Measurements from ENCODE around the gene TMCC2. TPM values are rescaled to one million over a fixed set of nuclear protein-coding genes. Genes with fewer than 3 reads are reported as not detected.

Gene TMCC2
- total and polyA plus RNA-seq, 2 experiments from 2014 or later, result 2.6 to 9.9 TPM

- TF ChIP-seq, protein P1, sequence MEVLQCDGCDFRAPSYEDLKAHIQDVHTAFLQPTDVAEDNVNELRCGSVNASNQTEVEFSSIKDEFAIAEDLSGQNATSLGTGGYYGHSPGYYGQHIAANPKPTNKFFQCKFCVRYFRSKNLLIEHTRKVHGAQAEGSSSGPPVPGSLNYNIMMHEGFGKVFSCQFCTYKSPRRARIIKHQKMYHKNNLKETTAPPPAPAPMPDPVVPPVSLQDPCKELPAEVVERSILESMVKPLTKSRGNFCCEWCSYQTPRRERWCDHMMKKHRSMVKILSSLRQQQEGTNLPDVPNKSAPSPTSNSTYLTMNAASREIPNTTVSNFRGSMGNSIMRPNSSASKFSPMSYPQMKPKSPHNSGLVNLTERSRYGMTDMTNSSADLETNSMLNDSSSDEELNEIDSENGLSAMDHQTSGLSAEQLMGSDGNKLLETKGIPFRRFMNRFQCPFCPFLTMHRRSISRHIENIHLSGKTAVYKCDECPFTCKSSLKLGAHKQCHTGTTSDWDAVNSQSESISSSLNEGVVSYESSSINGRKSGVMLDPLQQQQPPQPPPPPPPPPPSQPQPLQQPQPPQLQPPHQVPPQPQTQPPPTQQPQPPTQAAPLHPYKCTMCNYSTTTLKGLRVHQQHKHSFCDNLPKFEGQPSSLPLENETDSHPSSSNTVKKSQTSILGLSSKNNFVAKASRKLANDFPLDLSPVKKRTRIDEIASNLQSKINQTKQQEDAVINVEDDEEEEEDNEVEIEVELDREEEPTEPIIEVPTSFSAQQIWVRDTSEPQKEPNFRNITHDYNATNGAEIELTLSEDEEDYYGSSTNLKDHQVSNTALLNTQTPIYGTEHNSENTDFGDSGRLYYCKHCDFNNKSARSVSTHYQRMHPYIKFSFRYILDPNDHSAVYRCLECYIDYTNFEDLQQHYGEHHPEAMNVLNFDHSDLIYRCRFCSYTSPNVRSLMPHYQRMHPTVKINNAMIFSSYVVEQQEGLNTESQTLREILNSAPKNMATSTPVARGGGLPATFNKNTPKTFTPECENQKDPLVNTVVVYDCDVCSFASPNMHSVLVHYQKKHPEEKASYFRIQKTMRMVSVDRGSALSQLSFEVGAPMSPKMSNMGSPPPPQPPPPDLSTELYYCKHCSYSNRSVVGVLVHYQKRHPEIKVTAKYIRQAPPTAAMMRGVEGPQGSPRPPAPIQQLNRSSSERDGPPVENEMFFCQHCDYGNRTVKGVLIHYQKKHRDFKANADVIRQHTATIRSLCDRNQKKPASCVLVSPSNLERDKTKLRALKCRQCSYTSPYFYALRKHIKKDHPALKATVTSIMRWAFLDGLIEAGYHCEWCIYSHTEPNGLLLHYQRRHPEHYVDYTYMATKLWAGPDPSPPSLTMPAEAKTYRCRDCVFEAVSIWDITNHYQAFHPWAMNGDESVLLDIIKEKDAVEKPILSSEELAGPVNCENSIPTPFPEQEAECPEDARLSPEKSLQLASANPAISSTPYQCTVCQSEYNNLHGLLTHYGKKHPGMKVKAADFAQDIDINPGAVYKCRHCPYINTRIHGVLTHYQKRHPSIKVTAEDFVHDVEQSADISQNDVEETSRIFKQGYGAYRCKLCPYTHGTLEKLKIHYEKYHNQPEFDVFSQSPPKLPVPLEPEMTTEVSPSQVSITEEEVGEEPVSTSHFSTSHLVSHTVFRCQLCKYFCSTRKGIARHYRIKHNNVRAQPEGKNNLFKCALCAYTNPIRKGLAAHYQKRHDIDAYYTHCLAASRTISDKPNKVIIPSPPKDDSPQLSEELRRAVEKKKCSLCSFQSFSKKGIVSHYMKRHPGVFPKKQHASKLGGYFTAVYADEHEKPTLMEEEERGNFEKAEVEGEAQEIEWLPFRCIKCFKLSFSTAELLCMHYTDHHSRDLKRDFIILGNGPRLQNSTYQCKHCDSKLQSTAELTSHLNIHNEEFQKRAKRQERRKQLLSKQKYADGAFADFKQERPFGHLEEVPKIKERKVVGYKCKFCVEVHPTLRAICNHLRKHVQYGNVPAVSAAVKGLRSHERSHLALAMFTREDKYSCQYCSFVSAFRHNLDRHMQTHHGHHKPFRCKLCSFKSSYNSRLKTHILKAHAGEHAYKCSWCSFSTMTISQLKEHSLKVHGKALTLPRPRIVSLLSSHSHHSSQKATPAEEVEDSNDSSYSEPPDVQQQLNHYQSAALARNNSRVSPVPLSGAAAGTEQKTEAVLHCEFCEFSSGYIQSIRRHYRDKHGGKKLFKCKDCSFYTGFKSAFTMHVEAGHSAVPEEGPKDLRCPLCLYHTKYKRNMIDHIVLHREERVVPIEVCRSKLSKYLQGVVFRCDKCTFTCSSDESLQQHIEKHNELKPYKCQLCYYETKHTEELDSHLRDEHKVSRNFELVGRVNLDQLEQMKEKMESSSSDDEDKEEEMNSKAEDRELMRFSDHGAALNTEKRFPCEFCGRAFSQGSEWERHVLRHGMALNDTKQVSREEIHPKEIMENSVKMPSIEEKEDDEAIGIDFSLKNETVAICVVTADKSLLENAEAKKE (CRISPR knock-in tag; IDR thresholded peaks at IDR 0.05), result 0 out of 2 replicates have a peak, but pooled peaks have one; percentile 5
- no peak for TF ChIP-seq EZH2 (IDR thresholded peaks at IDR 0.05; ENCODE audit: low read depth, unreplicated experiment)
Measured at GRCh38 chr1:205284420-205285144, 56.8 kb downstream of the TMCC2 start (continued).

DNA sequence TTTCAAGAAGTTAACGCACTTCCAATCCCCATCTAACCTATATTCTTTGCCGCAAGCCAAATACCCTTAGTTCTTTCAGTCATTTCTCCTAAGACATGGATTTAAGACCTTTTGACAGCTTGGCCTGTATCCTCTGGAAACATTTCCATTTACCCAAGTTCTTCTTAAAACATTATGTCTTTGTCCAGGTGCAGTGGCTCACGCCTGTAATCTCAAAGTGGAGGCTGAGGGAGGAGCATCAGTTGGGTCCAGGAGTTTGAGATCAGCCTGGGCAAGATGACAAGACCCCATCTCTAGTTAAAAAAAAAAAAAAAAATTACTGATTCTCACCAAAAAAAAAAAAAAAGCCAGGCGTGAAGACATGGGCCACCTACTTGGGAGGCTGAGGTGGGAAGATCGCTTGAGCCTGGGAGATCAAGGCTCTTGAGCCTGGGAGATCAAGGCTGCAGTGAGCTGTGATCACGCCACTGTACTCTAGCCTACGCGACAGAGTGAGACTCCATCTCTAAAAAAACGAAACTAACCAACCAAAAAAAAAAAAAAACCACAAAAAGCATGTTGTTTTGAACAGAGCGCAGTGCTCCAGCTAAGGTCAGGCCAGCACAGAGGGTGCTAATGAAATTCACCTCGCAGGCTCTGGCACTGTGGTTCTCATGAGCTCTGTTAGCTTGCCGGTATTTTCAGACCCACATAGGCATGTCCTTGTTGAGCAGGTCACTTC is 57.8 kb downstream of the TMCC2 start:
- ATAC-seq (no peak), DNase-seq (ENCODE audit: low spot score) (no peak)
- Histone ChIP-seq H4K20me1 (replicated peaks; ENCODE audit: insufficient read depth) (no peaks in the 10 kb centered on the region), H3K4me3 (no peak overlapping the region), H3K4me1 (ENCODE audit: insufficient read depth) (peaks cover 41% of the 10 kb centered on the region), H3K27me3 (ENCODE audit: insufficient read depth) (no peaks in the 10 kb centered on the region), H2AFZ (peak overlapping the region; percentile 78; the same call in 1 of the 2 replicates), H3K9me2 (ENCODE audit: insufficient read depth) (no peaks in the 10 kb centered on the region), H3K36me3 (ENCODE audit: insufficient read depth) (no peaks in the 10 kb centered on the region; the same call in 1 of the 2 replicates), H3K79me2 (replicated peaks; ENCODE audit: insufficient read depth) (no peaks in the 10 kb centered on the region; the same call in 1 of the 2 replicates), H3K27ac (ENCODE audit: low read depth) (peak overlapping the region; percentile 90), H3F3A (replicated peaks; ENCODE audit: low read depth) (peaks cover 7% of the 10 kb centered on the region; the same call in 1 of the 2 replicates), H3K4me2 (0 out of 2 replicates have a peak overlapping the region, but pooled peaks have one; percentile 31)
- H3K36me3 Mint-ChIP-seq (ENCODE audit: low read depth), result no peaks in the 10 kb centered on the region; the same call in 2 of the 3 replicates
- H3K27ac Mint-ChIP-seq, result peak overlapping the region; percentile 91
- peaks cover 15% of the 10 kb centered on the region for H3K27me3 Mint-ChIP-seq (ENCODE audit: insufficient read depth, low read depth, poor library complexity)
- peak overlapping the region; percentile 16; the same call in 1 of the 3 replicates for H3K4me3 Mint-ChIP-seq
- no peaks in the 10 kb centered on the region for H3K9me3 Mint-ChIP-seq
- peaks cover 53% of the 10 kb centered on the region for H3K4me1 Mint-ChIP-seq
- TF ChIP-seq ETS1 (IDR thresholded peaks at IDR 0.05), result no peak
- TF ChIP-seq STAT1 (IDR thresholded peaks at IDR 0.05; ENCODE audit: unreplicated experiment), result no peak
- no peak for TF ChIP-seq POLR2AphosphoS5 (IDR thresholded peaks at IDR 0.05; ENCODE audit: low read depth)
- TF ChIP-seq, protein P2, sequence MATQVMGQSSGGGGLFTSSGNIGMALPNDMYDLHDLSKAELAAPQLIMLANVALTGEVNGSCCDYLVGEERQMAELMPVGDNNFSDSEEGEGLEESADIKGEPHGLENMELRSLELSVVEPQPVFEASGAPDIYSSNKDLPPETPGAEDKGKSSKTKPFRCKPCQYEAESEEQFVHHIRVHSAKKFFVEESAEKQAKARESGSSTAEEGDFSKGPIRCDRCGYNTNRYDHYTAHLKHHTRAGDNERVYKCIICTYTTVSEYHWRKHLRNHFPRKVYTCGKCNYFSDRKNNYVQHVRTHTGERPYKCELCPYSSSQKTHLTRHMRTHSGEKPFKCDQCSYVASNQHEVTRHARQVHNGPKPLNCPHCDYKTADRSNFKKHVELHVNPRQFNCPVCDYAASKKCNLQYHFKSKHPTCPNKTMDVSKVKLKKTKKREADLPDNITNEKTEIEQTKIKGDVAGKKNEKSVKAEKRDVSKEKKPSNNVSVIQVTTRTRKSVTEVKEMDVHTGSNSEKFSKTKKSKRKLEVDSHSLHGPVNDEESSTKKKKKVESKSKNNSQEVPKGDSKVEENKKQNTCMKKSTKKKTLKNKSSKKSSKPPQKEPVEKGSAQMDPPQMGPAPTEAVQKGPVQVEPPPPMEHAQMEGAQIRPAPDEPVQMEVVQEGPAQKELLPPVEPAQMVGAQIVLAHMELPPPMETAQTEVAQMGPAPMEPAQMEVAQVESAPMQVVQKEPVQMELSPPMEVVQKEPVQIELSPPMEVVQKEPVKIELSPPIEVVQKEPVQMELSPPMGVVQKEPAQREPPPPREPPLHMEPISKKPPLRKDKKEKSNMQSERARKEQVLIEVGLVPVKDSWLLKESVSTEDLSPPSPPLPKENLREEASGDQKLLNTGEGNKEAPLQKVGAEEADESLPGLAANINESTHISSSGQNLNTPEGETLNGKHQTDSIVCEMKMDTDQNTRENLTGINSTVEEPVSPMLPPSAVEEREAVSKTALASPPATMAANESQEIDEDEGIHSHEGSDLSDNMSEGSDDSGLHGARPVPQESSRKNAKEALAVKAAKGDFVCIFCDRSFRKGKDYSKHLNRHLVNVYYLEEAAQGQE (IDR thresholded peaks at IDR 0.05; ENCODE audit: unreplicated experiment), result no peak
- TF ChIP-seq EZH2 (IDR thresholded peaks at IDR 0.05; ENCODE audit: low read depth, unreplicated experiment), result no peak
- TF ChIP-seq NANOG (IDR thresholded peaks at IDR 0.05; ENCODE audit: borderline replicate concordance), result no peak
- TF ChIP-seq CTCF (conservative IDR thresholded peaks at IDR 0.05; ENCODE audit: low read depth in 2 of 2), result no peak
- no peak for TF ChIP-seq ZNF331 (CRISPR knock-in tag; IDR thresholded peaks at IDR 0.05; ENCODE audit: low read depth)
- no peak for TF ChIP-seq JUNB (IDR thresholded peaks at IDR 0.05; ENCODE audit: unreplicated experiment)

All from GM23338 (cell line).